Vagina (tissue), 2 donors: ENCODE measurements around the gene SEC62.

Source experiments
- CTCF ChIP-seq, 3 experiments: fragments of 450-650 bp in 2 of 3; fragments of 200-600 bp in 1 of 3; sonication (generic) in 1 of 3; IDR thresholded peaks; one replicate each; pipeline ENCODE4 v1.5.1; 2017 to 2019; ENCODE audit warnings: antibody characterized with exemption in 3 of 3, mild to moderate bottlenecking in 2 of 3, moderate library complexity in 2 of 3
- POLR2A ChIP-seq, 2 donors: fragments of 450-650 bp; IDR thresholded peaks; one replicate each; pipeline ENCODE4 v1.6.1; 2017; ENCODE audit warnings: antibody characterized with exemption in 2 of 2, mild to moderate bottlenecking in 2 of 2, moderate library complexity in 2 of 2
- POLR2AphosphoS5 ChIP-seq, 2 donors: sonication (generic); formaldehyde crosslinking; IDR thresholded peaks; one replicate each; pipeline ENCODE4 v1.9.0; 2017; ENCODE audit warnings: antibody characterized with exemption in 2 of 2, mild to moderate bottlenecking in 2 of 2, low read depth in 1 of 2; ENCODE audit not compliant: insufficient read depth in 1 of 2

- peak in 2 of 3 experiments; percentile 26 to 47 for TF ChIP-seq CTCF (IDR thresholded peaks at IDR 0.05)
- TF ChIP-seq POLR2AphosphoS5 (IDR thresholded peaks at IDR 0.05; ENCODE audit: insufficient read depth in 1 of 2, low read depth in 1 of 2), result no peak
- no peak for TF ChIP-seq POLR2A (IDR thresholded peaks at IDR 0.05)
Measured at GRCh38 chr3:170037463-170038433, 71.1 kb downstream of the SEC62 start, which contains the start of gene GPR160.
